ENCODE measurements around the gene TNKS2.

TNKS2 gene

GRCh38 chr10:91797048-91797690 is 1.1 kb upstream of the TNKS2 start:
- no peak for TF ChIP-seq CTCF (IDR thresholded peaks at IDR 0.05)
- Histone ChIP-seq H3K4me3 (peak overlapping the region; percentile 90 to 93), H3K27me3 (no peaks in the 10 kb centered on the region), H3K27ac (peak overlapping the region; percentile 92 to 99), H3K4me1 (peaks cover 0 to 35% (median 27%) of the 10 kb centered on the region in 4 donors), H3K9me3 (no peaks in the 10 kb centered on the region), H3K36me3 (no peaks in the 10 kb centered on the region)
- intact Hi-C loops (cut with DNase I; ENCODE audit: low total_unique reads) = no loop called here
- no peak for DNase-seq

DNA sequence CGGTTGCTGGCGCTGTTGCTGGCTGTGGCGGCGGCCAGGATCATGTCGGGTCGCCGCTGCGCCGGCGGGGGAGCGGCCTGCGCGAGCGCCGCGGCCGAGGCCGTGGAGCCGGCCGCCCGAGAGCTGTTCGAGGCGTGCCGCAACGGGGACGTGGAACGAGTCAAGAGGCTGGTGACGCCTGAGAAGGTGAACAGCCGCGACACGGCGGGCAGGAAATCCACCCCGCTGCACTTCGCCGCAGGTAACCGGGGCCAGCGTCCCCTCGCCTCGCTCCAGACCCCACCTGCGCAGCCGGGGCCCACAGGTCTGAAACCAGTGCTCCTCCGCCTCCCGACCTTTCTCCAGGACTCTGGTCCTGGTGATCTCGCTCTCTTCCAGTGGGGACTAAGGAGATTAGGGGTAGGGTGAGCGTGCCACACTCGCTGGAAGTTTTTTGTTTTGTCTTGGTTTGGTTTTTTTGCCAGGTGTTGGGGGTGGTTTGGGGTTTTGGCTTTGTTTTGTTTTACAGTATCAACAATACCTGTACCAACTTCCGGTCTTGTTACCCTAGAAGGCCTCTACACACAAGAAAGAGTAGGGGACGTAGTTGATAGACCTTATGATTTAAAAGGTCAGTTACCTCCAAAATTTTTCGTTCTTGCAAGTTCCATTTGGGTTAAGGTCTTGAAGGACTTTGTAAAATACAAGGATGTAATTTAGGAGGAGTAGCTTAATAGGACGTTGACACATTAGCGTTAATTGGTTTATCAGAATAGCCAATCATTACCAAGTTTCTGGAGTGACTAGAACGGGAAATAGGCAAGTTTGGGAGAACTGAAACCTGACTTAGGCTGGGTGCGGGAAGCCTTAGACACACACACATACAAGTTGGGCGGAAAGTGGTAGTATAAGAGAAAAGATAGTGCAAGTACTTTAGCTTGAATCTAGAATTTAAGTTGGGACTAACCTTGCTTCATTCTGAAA is 704 bp downstream of the TNKS2 start:
- peak; percentile 28 to 70 for DNase-seq
- peaks cover 0 to 44% (median 31%) of the 10 kb centered on the region in 4 donors for H3K4me1 ChIP-seq

DNA sequence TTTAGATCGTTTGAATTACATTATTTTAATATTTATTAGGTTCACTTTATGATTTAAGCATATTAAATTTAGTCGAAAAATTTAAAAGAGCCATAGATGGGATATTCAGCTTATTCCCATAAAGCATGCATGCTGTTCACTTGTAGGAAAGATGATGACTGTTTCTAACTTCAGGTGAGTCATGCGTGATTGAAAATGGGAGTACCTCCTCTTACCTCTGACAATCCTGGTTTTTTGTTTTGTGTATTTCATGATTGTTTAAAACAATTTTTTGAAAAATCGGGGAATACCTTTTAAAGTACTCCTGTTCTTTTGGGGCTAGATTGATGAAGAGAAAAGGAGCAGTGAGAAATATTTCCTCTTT is 1.4 kb downstream of the TNKS2 start:
- intact Hi-C loops (cut with DNase I; ENCODE audit: low total_unique reads) = no loop called here
- Histone ChIP-seq H3K27ac (peak overlapping the region; percentile 92 to 99), H3K36me3 (no peaks in the 10 kb centered on the region), H3K9me3 (no peaks in the 10 kb centered on the region), H3K4me3 (peak overlapping the region; percentile 90 to 93), H3K4me1 (peaks cover 0 to 51% (median 31%) of the 10 kb centered on the region in 4 donors), H3K27me3 (no peaks in the 10 kb centered on the region)
- no peak for TF ChIP-seq CTCF (IDR thresholded peaks at IDR 0.05)
- DNase-seq = no peak

More for the DNA sequence above, 704 bp downstream of the TNKS2 start:
- intact Hi-C loops (cut with DNase I; ENCODE audit: low total_unique reads) = no loop called here
- H3K9me3 ChIP-seq = no peaks in the 10 kb centered on the region
- peak overlapping the region; percentile 92 to 99 for H3K27ac ChIP-seq
- TF ChIP-seq CTCF (IDR thresholded peaks at IDR 0.05) = no peak
- peak overlapping the region; percentile 90 to 93 for H3K4me3 ChIP-seq
- H3K27me3 ChIP-seq = no peaks in the 10 kb centered on the region
- H3K36me3 ChIP-seq = no peaks in the 10 kb centered on the region

GRCh38 chr10:91800182-91800581 is 2.0 kb downstream of the TNKS2 start:
- Histone ChIP-seq H3K4me1 (peaks cover 0 to 53% (median 33%) of the 10 kb centered on the region in 4 donors), H3K27ac (peak overlapping the region in 1 of 2 donors; percentile 99), H3K36me3 (peaks cover 0 to 6% (median 2%) of the 10 kb centered on the region in 3 donors), H3K4me3 (peak overlapping the region; percentile 90 to 93), H3K27me3 (no peaks in the 10 kb centered on the region), H3K9me3 (no peaks in the 10 kb centered on the region)
- DNase-seq = no peak
- intact Hi-C loops (cut with DNase I; ENCODE audit: low total_unique reads) = loop anchor here (5.0 kb wide), 1 partner anchor 103 kb away; no protein-coding TSS in a partner anchor
- no peak for TF ChIP-seq CTCF (IDR thresholded peaks at IDR 0.05)

GRCh38 chr10:91800756-91801155 is 2.5 kb downstream of the TNKS2 start:
- Histone ChIP-seq H3K27ac (no peak overlapping the region), H3K4me3 (peak overlapping the region in 1 of 2 donors; percentile 90), H3K27me3 (no peaks in the 10 kb centered on the region), H3K9me3 (no peaks in the 10 kb centered on the region), H3K4me1 (peaks cover 0 to 59% (median 37%) of the 10 kb centered on the region in 4 donors), H3K36me3 (peaks cover 0 to 8% (median 4%) of the 10 kb centered on the region in 3 donors)
- intact Hi-C loops (cut with DNase I; ENCODE audit: low total_unique reads) = loop anchor here (5.0 kb wide), 1 partner anchor 103 kb away; no protein-coding TSS in a partner anchor
- TF ChIP-seq CTCF (IDR thresholded peaks at IDR 0.05) = no peak
- DNase-seq = no peak

Data from tibial artery (tissue), 4 donors.